GM19099 (cell line): ENCODE measurements around the gene QPCT.

Experiments used
- POLR2A ChIP-seq: IDR thresholded peaks from 3 replicates; pipeline ENCODE4 v1.6.1; 2011; ENCODE audit warnings: low read depth; ENCODE audit not compliant: insufficient read length; ENCODE audit errors: extremely low read depth

QPCT gene

DNA sequence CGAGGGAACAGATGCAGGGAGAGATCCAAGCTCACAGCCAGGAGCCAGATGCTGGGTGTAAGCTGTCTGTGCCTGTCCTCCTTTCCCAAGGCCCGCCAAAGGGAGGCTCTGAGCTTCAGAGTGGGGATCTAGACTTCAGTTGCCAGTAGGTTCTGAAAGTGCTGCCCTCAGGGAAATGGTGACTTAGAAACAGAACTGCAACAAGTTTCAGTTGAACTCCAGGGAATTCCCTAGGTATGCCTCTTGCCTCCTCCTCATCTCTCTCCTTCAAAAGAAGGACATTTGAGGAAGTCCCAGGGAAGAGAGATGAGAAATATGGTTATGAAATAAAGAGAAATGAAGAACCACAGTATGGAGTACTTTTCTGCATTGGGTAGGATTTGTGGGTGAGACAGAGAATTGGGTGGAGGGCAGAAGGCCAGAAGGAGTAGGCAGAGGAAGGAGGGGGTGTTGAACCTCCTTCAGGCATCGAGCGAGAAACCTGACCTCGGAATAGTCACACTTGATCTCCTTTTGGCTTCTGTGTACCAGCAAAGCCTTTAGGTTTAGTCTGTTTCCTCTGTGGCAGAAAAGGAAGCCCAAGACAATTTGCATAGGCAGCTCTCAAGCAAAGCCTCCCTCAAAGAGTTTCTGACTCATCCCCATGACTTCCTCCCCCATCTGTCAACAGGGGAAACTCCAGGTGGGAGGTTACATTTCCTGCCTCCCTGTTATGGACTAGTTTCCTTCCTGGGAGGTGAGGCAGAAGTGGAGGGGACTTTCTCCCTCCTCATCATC lies 45.7 kb downstream of the QPCT start:
- TF ChIP-seq POLR2A: peak; percentile 17

DNA sequence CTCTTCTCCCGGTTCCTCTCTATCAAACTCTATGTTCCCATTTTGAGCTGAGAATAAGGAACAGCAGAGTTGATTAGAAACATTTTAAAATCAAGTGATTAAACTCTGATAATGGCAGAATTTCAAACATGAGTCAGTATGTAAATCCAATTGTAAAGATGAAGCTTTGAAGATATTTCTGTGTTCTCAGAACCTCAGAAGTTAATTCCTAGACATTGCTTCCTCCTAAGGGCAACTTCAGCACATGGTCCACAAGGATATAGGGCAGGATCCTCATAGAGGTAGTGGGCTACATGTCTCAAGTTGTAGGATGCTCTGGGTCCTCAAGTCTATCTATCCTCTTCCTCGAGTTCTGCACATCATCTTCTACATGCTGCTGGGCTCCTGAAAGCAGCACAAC lies 46.3 kb downstream of the QPCT start:
- no peak for TF ChIP-seq POLR2A

DNA sequence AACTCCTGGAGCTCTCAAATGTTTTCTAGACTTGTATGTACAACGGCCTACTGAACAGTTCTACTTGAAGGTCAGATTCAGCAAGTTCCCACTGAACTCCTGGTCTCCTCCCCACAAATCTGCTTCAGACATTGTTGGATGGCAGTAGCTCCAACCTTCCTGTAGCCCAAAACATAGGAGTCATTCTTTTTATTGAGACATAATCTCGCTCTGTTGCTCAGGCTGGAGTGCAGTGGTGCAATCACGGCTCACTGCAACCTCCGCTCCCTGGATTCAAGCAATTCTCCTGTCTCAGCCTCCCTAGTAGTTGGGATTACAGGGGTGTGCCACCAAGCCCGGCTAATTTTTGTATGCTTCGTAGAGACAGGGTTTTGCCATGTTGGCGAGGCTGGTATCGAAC lies 47.3 kb downstream of the QPCT start:
- TF ChIP-seq POLR2A: no peak

- no peak for TF ChIP-seq POLR2A
These were observed 48.0 kb downstream of the QPCT start for GRCh38 chr2:37392428-37392827.

GRCh38 chr2:37394263-37394662 lies 49.8 kb downstream of the QPCT start:
- no peak for TF ChIP-seq POLR2A

- no peak for TF ChIP-seq POLR2A
These were observed 50.5 kb downstream of the QPCT start for GRCh38 chr2:37394796-37395555.

DNA sequence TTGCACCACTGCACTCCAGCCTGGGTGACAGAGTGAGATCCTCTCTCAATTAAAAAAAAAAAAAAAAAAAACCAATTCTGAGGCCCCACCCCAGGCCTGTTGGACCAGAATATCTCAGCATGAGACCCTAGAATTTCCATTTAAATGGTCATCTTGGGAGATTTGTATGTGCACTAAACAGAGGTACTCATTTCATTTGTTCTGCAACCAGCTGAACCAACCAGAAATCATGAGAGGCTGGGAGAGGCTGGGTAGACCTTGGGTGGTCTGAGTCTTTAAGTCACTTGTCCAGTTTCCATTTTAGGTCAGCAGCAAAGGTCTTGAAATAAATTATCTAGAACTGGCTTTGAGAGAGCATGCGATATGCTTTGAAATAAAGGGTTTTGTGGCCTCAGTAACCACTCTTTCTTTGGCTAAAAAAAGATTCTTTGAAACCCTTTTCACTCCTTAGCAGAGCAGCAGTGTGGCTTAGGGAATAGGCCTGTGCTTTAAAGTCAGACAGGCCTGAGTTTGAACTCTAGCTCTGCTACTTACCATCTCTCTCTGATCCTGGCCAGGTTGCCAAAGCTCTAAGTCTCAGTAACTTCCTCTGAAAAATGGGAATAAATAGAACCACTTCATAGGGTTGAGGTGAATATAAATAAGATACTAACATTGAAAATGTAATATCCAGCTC lies 52.6 kb downstream of the QPCT start:
- TF ChIP-seq POLR2A: no peak

GRCh38 chr2:37398990-37399389 lies 54.6 kb downstream of the QPCT start:
- no peak for TF ChIP-seq POLR2A

- no peak for TF ChIP-seq POLR2A
These were observed 55.6 kb downstream of the QPCT start for GRCh38 chr2:37400041-37400440.

DNA sequence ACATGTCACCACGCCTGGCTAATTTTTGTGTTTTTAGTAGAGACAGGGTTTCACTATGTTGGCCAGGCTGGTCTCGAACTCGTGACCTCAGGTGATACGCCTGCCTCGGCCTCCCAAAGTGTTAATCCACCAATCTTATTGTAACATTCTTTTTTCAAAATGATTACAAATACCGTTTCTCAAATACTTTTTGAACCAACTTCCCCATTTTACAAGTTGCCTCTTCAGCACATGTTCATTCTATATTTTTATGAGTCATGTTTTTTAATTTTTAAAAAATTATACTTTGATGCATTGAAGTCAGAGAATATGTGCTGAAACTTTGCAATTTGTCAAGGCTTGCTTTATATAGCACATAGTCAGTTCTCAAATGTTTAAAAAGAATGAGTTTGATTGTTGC lies 58.2 kb downstream of the QPCT start:
- no peak for TF ChIP-seq POLR2A

- TF ChIP-seq POLR2A: no peak
These were observed 61.4 kb downstream of the QPCT start for GRCh38 chr2:37405781-37406180.

GRCh38 chr2:37412231-37412630 lies 67.8 kb downstream of the QPCT start:
- no peak for TF ChIP-seq POLR2A

- no peak for TF ChIP-seq POLR2A
These were observed 70.1 kb downstream of the QPCT start for GRCh38 chr2:37414470-37414949.

GRCh38 chr2:37415128-37415820 lies 70.8 kb downstream of the QPCT start:
- TF ChIP-seq POLR2A: no peak

DNA sequence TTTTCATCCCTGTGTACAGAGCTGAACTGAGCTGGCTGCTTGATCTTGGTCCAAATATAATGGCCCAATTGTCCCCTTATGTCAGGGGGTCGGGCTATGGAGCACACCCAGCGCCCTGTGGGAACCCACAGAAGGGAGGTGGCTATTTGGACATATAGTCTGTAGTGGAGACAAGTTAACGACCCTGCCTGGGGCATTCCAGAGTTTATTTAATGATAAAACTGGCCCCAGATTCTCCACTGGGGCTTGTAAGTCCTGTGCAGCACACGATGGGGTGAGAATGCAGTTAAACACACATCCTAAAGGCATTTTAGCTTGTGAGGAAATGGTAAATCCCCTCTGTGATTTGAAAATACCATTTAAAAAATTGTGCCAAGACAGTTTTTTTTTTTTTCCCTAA lies 72.9 kb downstream of the QPCT start:
- no peak for TF ChIP-seq POLR2A
